NCI-H1694 treated with DMSO at 0.1 percent for 48 hours (cell line): Measurements from ENCODE around the gene MAST2.
"Not testable (repeated sequence)": the region's sequence is repeated elsewhere in the genome, so short reads cannot be mapped to it uniquely, and the experiment has no call there.

ENCODE experiments used
- DNase-seq: peaks from one replicate; lab custom pipeline; 2025; lab: John Stamatoyannopoulos, UW

The MAST2 gene

GRCh38 chr1:45857755-45858492 is 54.5 kb downstream of the MAST2 start:
- DNase-seq, result not testable (repeated sequence)

GRCh38 chr1:45859221-45859620 is 55.8 kb downstream of the MAST2 start:
- no peak for DNase-seq

- DNase-seq, result no peak
Measured at GRCh38 chr1:45862008-45862407, 58.6 kb downstream of the MAST2 start.

GRCh38 chr1:45863218-45863617 is 59.8 kb downstream of the MAST2 start:
- DNase-seq, result peak; percentile 70

- DNase-seq, result no peak
Measured at GRCh38 chr1:45864167-45865106, 61.0 kb downstream of the MAST2 start.

GRCh38 chr1:45867697-45868348 is 64.4 kb downstream of the MAST2 start:
- DNase-seq, result no peak

- DNase-seq, result no peak
Measured at GRCh38 chr1:45868861-45869260, 65.4 kb downstream of the MAST2 start.

- DNase-seq, result no peak
Measured at GRCh38 chr1:45870500-45870899, 67.1 kb downstream of the MAST2 start.

- not testable (repeated sequence) for DNase-seq
Measured at GRCh38 chr1:45872173-45872801, 68.9 kb downstream of the MAST2 start.

- DNase-seq, result no peak
Measured at GRCh38 chr1:45876000-45876617, 72.7 kb downstream of the MAST2 start.

GRCh38 chr1:45877264-45877663 is 73.9 kb downstream of the MAST2 start:
- no peak for DNase-seq

- no peak for DNase-seq
Measured at GRCh38 chr1:45879885-45880598, 76.6 kb downstream of the MAST2 start.

- DNase-seq, result no peak
Measured at GRCh38 chr1:45880930-45881329, 77.5 kb downstream of the MAST2 start.

- no peak for DNase-seq
Measured at GRCh38 chr1:45883658-45884057, 80.2 kb downstream of the MAST2 start.

GRCh38 chr1:45884700-45885099 is 81.3 kb downstream of the MAST2 start:
- DNase-seq, result no peak

GRCh38 chr1:45886229-45886628 is 82.8 kb downstream of the MAST2 start:
- no peak for DNase-seq

GRCh38 chr1:45887156-45887842 is 83.9 kb downstream of the MAST2 start:
- DNase-seq, result no peak

GRCh38 chr1:45890078-45890477 is 86.7 kb downstream of the MAST2 start:
- DNase-seq, result no peak

- DNase-seq, result no peak
Measured at GRCh38 chr1:45891087-45891486, 87.7 kb downstream of the MAST2 start.

- no peak for DNase-seq
Measured at GRCh38 chr1:45892068-45892785, 88.8 kb downstream of the MAST2 start.
